Left lung (tissue), 10 donors: ENCODE results near the gene SDK2. TPM values are rescaled to one million over a fixed set of nuclear protein-coding genes. Genes with fewer than 3 reads are reported as not detected.

Source experiments
- ATAC-seq: fragments of 200-7000 bp; cut with Tn5 transposase; one replicate; pipeline ENCODE4 v1.9.1; 2020; ENCODE audit warnings: moderate library complexity
- DNase-seq, 4 donors: peaks; one replicate each; pipeline ENCODE4 v3.0.0-alpha.2; 2013 to 2020
- H3K27ac ChIP-seq, 2 donors: fragments of 200-600 bp; sonication (generic) in 1 of 2; one replicate each; pipeline versions ENCODE4 v1.5.0 to v1.8.0; 2020 to 2021
- H3K27me3 ChIP-seq, 2 donors: fragments of 200-600 bp; sonication (generic) in 1 of 2; one replicate each; pipeline versions ENCODE4 v1.5.0 to v1.8.0; 2020 to 2021
- H3K36me3 ChIP-seq, 2 donors: fragments of 200-600 bp; sonication (generic) in 1 of 2; one replicate each; pipeline versions ENCODE4 v1.5.0 to v1.8.0; 2020 to 2021
- H3K4me1 ChIP-seq, 2 donors: fragments of 200-600 bp; one replicate each; pipeline ENCODE4 v1.8.0; 2021
- H3K4me3 ChIP-seq, 2 donors: fragments of 200-600 bp; sonication (generic) in 1 of 2; one replicate each; pipeline versions ENCODE4 v1.5.0 to v1.8.0; 2020 to 2021; ENCODE audit warnings: mild to moderate bottlenecking in 1 of 2
- H3K9me3 ChIP-seq, 2 donors: fragments of 200-600 bp; sonication (generic) in 1 of 2; one replicate each; pipeline versions ENCODE4 v1.5.0 to v1.8.0; 2020 to 2021
- intact Hi-C, 2 donors: fragments of 100-400 bp; cut with DNase I; formaldehyde crosslinking; loops; one replicate each; pipeline versions ENCODE4 v1.11.2 to v1.14.2; 2022
- polyA plus RNA-seq, 6 donors: library from polyadenylated mRNA; unstranded; fragments of 120-200 nt; gene quantifications; one replicate each; pipeline ENCODE4 v1.2.1, GENCODE V29; 2013; ENCODE audit not compliant: insufficient read length in 6 of 6
- total RNA-seq, 2 donors: library from RNA; stranded (reverse); fragmentation: NEBNext Ultra II Directional; extraction: Animal tissue kit (Norgen Biotek cat#: 25700); gene quantifications; one replicate each; pipeline ENCODE4 v1.2.1, GENCODE V29; 2021
- TF ChIP-seq, protein P1 (sequence below), 2 donors: fragments of 200-600 bp; sonication (generic) in 1 of 2; IDR thresholded peaks; one replicate each; pipeline versions ENCODE4 v1.5.0 to v1.8.0; 2021; ENCODE audit warnings: antibody characterized with exemption in 2 of 2
- donor health status: DM: no; HTN: yes; CAD: no.
- donor health status: DM: no; HTN: no; CAD: no.

Gene SDK2
- total and polyA plus RNA-seq, 8 donors, result 6.0 to 10.9 (median 7.5) TPM

DNA sequence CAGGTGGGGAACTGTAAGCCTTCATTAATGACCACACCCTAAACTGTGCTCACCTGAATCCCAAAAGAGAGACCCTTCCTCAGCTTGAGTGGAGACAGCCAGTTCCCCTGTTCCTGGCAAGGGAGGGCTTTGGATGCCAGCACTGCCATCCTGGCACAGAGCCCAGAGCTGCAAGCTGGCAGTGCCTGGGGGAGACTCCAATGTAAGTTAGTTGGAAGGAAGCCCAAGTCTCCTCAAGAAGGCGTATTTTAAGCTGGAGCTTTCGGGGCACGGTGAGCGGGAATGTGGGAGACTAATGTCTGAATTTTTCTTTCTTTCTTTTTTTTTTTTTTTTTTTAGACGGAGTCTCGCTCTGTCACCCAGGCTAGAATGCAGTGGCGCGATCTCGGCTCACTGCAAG is 337.1 kb downstream of the SDK2 start:
- intact Hi-C loops, result no loop called here
- peak in 1 of 4 donors; percentile 48 for DNase-seq
- peak overlapping the region; percentile 84 to 97 for H3K27ac ChIP-seq
- no peak for ATAC-seq
- H3K9me3 ChIP-seq, result no peaks in the 10 kb centered on the region
- TF ChIP-seq, protein P1, sequence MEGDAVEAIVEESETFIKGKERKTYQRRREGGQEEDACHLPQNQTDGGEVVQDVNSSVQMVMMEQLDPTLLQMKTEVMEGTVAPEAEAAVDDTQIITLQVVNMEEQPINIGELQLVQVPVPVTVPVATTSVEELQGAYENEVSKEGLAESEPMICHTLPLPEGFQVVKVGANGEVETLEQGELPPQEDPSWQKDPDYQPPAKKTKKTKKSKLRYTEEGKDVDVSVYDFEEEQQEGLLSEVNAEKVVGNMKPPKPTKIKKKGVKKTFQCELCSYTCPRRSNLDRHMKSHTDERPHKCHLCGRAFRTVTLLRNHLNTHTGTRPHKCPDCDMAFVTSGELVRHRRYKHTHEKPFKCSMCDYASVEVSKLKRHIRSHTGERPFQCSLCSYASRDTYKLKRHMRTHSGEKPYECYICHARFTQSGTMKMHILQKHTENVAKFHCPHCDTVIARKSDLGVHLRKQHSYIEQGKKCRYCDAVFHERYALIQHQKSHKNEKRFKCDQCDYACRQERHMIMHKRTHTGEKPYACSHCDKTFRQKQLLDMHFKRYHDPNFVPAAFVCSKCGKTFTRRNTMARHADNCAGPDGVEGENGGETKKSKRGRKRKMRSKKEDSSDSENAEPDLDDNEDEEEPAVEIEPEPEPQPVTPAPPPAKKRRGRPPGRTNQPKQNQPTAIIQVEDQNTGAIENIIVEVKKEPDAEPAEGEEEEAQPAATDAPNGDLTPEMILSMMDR (IDR thresholded peaks at IDR 0.05), result no peak
- no peak overlapping the region for H3K4me3 ChIP-seq
- no peaks in the 10 kb centered on the region for H3K27me3 ChIP-seq
- no peaks in the 10 kb centered on the region for H3K36me3 ChIP-seq
- peaks cover 54 to 78% of the 10 kb centered on the region in 2 donors for H3K4me1 ChIP-seq

DNA sequence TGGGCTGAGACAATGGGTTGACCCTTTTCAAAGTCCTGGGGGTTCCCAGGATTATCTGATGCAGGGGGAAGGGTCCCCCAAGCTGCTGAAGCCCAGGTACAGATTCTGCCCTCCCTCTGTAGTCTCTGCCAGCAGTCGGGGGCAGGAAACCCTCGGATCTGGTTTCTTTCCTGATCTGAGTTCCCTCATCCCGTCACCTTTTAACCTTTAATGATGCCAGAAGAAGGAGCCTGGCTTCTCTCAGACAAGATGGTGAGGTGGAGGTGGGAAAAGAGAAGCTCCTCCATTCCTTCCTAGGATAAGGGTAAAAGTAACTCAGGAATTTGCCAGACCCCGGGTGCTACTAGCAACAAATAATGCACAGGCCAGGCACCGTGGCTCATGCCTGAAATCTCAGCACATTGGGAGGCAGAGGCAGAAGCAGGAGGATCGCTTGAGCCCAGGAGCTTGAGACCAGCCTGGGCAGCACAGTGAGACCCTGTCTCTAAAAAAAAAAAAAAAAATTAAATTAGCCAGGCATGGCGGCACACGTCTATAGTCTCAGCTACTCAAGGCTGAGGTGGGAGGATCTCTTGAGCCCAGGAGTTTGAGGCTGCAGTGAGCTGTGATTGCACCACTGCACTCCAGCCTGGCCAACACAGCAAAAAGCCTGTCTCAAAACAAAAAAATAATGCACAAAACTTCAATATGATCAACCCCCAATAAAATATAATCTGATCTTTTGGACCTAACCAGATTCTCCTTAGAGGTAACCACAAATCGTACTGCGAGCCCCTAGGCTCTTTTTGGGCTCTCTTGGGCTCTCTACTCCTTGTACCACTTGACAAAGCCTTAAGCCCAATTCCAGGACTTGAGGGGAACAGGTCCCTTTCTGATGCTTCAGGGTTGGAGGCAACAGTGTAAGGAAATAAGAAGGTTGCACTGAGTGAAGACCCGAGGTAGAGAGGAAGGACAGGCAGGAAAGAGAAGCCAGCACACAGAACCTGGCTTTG is 338.1 kb downstream of the SDK2 start:
- H3K36me3 ChIP-seq, result no peaks in the 10 kb centered on the region
- TF ChIP-seq, protein P1 (IDR thresholded peaks at IDR 0.05), result no peak
- H3K27ac ChIP-seq, result peak overlapping the region; percentile 84 to 97
- DNase-seq (no peak), ATAC-seq (no peak)
- H3K4me1 ChIP-seq, result peaks cover 54 to 88% of the 10 kb centered on the region in 2 donors
- peak overlapping the region in 1 of 2 donors; percentile 30 for H3K4me3 ChIP-seq
- no peaks in the 10 kb centered on the region for H3K27me3 ChIP-seq
- intact Hi-C loops, result no loop called here
- H3K9me3 ChIP-seq, result no peaks in the 10 kb centered on the region

DNA sequence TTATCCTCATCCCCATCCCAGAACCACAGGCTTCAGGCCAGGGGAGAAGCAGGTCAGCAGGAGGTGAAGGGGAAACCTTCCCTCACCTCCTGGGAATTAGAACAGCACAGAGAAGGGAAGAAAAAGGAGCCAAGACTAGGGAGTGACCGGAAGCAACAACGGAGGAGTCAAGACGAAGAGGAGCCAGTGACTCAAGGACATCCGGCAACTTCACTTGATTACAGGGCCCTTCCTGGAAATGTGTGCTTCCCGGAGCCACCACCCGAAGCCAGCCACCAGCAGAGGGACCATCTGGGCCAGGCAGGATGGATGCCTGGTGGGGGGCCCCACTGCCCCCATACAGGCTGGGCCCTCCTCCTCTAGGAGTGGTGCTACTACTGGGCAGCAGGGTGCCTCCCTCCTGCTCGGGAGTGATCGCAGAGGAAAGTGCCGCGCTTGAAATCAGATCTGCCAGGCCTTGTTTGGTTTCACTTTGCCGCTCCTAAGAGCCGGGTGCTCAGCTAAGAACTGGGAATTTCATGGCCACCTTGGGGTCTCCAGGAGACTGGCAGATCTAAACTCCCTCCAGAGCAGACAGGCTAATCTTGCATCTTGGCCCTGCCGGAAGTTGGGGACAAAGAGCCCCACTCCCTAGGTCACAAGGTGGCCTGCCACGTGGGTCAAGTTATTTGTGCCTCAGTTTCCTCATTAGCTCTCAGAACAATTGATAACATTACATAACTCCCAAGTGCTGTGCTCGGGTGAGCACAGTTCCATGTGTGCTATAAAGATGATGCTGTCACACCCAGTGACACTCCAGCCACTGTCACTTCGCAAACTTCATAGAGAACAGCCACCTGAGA is 339.1 kb downstream of the SDK2 start:
- intact Hi-C loops, result no loop called here
- H3K4me3 ChIP-seq, result peak overlapping the region; percentile 13 to 30
- no peaks in the 10 kb centered on the region for H3K27me3 ChIP-seq
- no peaks in the 10 kb centered on the region for H3K36me3 ChIP-seq
- peak; percentile 26 for ATAC-seq
- H3K4me1 ChIP-seq, result peaks cover 57 to 95% of the 10 kb centered on the region in 2 donors
- peak; percentile 54 to 84 (median 64) for DNase-seq
- H3K9me3 ChIP-seq, result no peaks in the 10 kb centered on the region
- TF ChIP-seq, protein P1 (IDR thresholded peaks at IDR 0.05), result peak; percentile 20 to 28
- H3K27ac ChIP-seq, result peak overlapping the region; percentile 84 to 97

DNA sequence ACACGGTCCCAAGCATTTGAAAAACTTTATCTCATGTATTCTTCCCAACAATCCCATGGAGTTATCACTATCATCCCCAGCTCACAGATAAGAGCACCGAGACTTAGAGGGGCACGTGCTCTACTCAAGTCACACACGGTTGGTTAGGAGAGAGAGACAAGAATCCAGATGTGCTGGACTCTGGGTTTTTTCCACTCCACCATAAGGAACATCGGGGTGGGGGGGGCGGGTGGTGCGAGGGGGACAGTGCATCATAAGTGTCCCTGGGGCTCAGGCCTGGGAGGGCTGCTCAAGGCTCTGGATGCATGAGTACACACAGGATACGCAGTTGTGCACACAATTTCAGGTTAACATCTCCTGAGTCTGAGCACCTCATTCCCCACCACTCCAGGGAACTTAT is 339.8 kb downstream of the SDK2 start:
- DNase-seq (no peak), ATAC-seq (no peak)
- H3K27me3 ChIP-seq, result no peaks in the 10 kb centered on the region
- H3K9me3 ChIP-seq, result no peaks in the 10 kb centered on the region
- intact Hi-C loops, result no loop called here
- TF ChIP-seq, protein P1 (IDR thresholded peaks at IDR 0.05), result no peak
- peak overlapping the region; percentile 84 to 97 for H3K27ac ChIP-seq
- H3K36me3 ChIP-seq, result no peaks in the 10 kb centered on the region
- peaks cover 54 to 95% of the 10 kb centered on the region in 2 donors for H3K4me1 ChIP-seq
- peak overlapping the region in 1 of 2 donors; percentile 30 for H3K4me3 ChIP-seq
